Adrenal gland (tissue), 12 donors: ENCODE measurements around the gene SLC31A2. TPM values are rescaled to one million over a fixed set of nuclear protein-coding genes. Genes with fewer than 3 reads are reported as not detected.

Experiments
- DNase-seq, 7 donors: peaks; one replicate each; pipeline ENCODE4 v3.0.0-alpha.2; 2019 to 2020
- H3K27ac ChIP-seq, 5 donors: fragments of 200-600 bp; sonication (generic) in 4 of 5; 1 replicate in 3 of 5; 2 replicates in 2 of 5; pipeline versions ENCODE4 v1.5.1 to v1.8.0; 2016 to 2020; ENCODE audit warnings: mild to moderate bottlenecking in 1 of 5
- H3K27me3 ChIP-seq: fragments of 200-600 bp; 2 replicates; pipeline ENCODE4 v1.8.0; 2021
- H3K36me3 ChIP-seq, 2 donors: fragments of 200-600 bp; replicated peaks in 1 of 2; 1 replicate in 1 of 2; 2 replicates in 1 of 2; pipeline versions ENCODE4 v1.5.1 to v1.8.0; 2018 to 2022
- H3K4me1 ChIP-seq, 2 donors: fragments of 200-600 bp; replicated peaks in 1 of 2; 1 replicate in 1 of 2; 2 replicates in 1 of 2; pipeline versions ENCODE4 v1.5.1 to v1.8.0; 2018 to 2021
- H3K4me3 ChIP-seq, 4 donors: fragments of 200-600 bp; sonication (generic) in 3 of 4; one replicate each; pipeline ENCODE4 v1.5.1; 2016 to 2018
- H3K9me3 ChIP-seq, 3 donors: fragments of 200-600 bp; sonication (generic) in 1 of 3; replicated peaks in 1 of 3; 1 replicate in 2 of 3; 2 replicates in 1 of 3; pipeline versions ENCODE4 v1.5.1 to v1.8.0; 2016 to 2021
- POLR2A ChIP-seq, 2 donors: fragments of 450-650 bp; IDR thresholded peaks; one replicate each; pipeline ENCODE4 v1.6.1; 2017; ENCODE audit warnings: antibody characterized with exemption in 2 of 2, mild to moderate bottlenecking in 2 of 2, moderate library complexity in 1 of 2
- whole genome bisulfite sequencing, 4 donors: extraction: QIAGEN DNeasy Blood & Tissue Kit in 2 of 4; methylation state at CpG; one replicate each; pipeline versions ENCODE4 v1.1.5 to v1.1.7; 2013 to 2017; 5-methylcytosine and 5-hydroxymethylcytosine counted together
- intact Hi-C, 2 donors: fragments of 100-400 bp; cut with DNase I; formaldehyde crosslinking; loops; one replicate each; pipeline versions ENCODE4 v1.14.1 to v1.15.0; 2022 to 2023
- polyA plus RNA-seq, 3 donors: library from polyadenylated mRNA; stranded (reverse); fragments of 200-250 nt in 2 of 3; fragments of 350-450 nt in 1 of 3; fragmentation: Illumina TruSeq in 1 of 3; extraction: RNeasy Lipid Tissue Mini Kit (QIAGEN cat#74804) in 1 of 3; gene quantifications; one replicate each; pipeline ENCODE4 v1.2.3, GENCODE V29; 2013 to 2014
- total RNA-seq, 9 donors: library from RNA; depleted of rRNA in 4 of 9; stranded (reverse); fragments of >200 nt in 4 of 9; fragments of 120-200 nt in 1 of 9; fragmentation: NEBNext Ultra II Directional in 1 of 9; extraction: Animal tissue kit (Norgen Biotek cat#: 25700) in 1 of 9; gene quantifications; one replicate each; pipeline versions ENCODE4 v1.1.0 to v1.2.4, GENCODE V29; 2013 to 2023
- TF ChIP-seq, protein P1 (sequence below), 6 experiments: fragments of 450-650 bp in 4 of 6; fragments of 200-600 bp in 2 of 6; sonication (generic) in 1 of 6; IDR thresholded peaks; 1 replicate in 5 of 6; 2 replicates in 1 of 6; pipeline versions ENCODE4 v1.5.1 to v1.8.0; 2016 to 2021; ENCODE audit warnings: antibody characterized with exemption in 6 of 6, mild to moderate bottlenecking in 2 of 6, moderate library complexity in 1 of 6
- donor health status: healthy with polysubstance abuse.
- donor health status: Bipolar disorder and iron deficiency.
- donor health status: DM: yes; HTN: yes; CAD: no.
- donor health status: DM: no; HTN: no; CAD: no.
- donor health status: DM: no; HTN: no; CAD: no.
- donor health status: DM: yes; HTN: yes; CAD: no.

The SLC31A2 gene
- total and polyA plus RNA-seq, 12 donors = 9.1 to 50.8 (median 20.9) TPM

DNA sequence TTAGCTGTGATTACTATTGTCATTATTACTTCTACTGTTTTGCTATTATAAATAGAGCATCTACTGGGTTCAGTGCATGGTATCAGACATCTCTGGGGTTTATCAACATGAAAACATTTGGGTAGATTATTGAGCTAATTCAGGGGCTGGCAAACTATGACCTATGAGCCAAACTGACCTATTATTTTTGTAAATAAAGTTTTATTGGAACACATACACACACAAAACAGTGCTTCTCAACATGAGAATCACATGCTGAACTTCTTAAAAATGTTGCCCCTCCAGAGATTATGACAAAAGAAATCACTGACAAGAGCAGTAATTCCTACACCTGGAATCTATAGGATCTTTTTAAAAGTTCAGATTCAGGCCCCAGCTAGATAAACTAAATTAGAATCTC, 30.4 kb downstream of the SLC31A2 start:
- Histone ChIP-seq H3K4me3 (no peak overlapping the region), H3K36me3 (peaks cover 0 to 89% of the 10 kb centered on the region in 2 donors), H3K27me3 (no peaks in the 10 kb centered on the region), H3K27ac (no peak overlapping the region), H3K4me1 (no peaks in the 10 kb centered on the region), H3K9me3 (no peaks in the 10 kb centered on the region)
- intact Hi-C loops = no loop called here
- TF ChIP-seq, protein P1, sequence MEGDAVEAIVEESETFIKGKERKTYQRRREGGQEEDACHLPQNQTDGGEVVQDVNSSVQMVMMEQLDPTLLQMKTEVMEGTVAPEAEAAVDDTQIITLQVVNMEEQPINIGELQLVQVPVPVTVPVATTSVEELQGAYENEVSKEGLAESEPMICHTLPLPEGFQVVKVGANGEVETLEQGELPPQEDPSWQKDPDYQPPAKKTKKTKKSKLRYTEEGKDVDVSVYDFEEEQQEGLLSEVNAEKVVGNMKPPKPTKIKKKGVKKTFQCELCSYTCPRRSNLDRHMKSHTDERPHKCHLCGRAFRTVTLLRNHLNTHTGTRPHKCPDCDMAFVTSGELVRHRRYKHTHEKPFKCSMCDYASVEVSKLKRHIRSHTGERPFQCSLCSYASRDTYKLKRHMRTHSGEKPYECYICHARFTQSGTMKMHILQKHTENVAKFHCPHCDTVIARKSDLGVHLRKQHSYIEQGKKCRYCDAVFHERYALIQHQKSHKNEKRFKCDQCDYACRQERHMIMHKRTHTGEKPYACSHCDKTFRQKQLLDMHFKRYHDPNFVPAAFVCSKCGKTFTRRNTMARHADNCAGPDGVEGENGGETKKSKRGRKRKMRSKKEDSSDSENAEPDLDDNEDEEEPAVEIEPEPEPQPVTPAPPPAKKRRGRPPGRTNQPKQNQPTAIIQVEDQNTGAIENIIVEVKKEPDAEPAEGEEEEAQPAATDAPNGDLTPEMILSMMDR (IDR thresholded peaks at IDR 0.05) = no peak
- TF ChIP-seq POLR2A (IDR thresholded peaks at IDR 0.05) = no peak
- no peak for DNase-seq

DNA sequence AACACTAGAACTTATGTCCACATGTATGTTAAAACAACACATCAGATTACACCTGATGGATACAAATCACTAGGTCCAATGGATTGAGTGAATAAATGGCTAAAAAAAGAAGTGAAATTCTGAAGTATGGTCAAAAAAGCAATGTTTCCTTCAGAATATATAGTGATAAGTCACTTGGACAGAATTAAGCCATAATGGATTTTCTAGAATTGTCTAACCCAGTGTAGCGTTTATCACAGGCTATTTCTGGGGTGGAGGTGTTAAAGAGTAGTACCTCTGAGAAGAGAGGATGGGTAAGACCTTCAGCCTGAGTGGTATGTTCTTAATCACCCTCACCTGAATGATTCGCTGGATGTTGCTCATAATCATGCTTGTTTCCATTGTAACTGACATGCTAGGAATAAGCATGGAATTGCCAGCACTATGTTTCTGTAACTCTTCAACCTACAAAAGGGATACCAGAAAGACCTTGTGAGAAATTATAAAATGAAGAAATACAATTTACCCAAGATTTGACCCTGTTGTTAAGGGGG, 33.2 kb downstream of the SLC31A2 start:
- Histone ChIP-seq H3K9me3 (no peaks in the 10 kb centered on the region), H3K36me3 (peaks cover 0 to 85% of the 10 kb centered on the region in 2 donors), H3K27ac (no peak overlapping the region), H3K4me1 (peaks cover 0 to 10% of the 10 kb centered on the region in 2 donors), H3K27me3 (no peaks in the 10 kb centered on the region), H3K4me3 (no peak overlapping the region)
- TF ChIP-seq, protein P1 (IDR thresholded peaks at IDR 0.05) = no peak
- TF ChIP-seq POLR2A (IDR thresholded peaks at IDR 0.05) = no peak
- intact Hi-C loops = no loop called here
- DNase-seq = no peak
- 96 to 100% (median 98%) methylated on average over 2 of the region's 2 CpGs for WGBS, 4 donors

DNA sequence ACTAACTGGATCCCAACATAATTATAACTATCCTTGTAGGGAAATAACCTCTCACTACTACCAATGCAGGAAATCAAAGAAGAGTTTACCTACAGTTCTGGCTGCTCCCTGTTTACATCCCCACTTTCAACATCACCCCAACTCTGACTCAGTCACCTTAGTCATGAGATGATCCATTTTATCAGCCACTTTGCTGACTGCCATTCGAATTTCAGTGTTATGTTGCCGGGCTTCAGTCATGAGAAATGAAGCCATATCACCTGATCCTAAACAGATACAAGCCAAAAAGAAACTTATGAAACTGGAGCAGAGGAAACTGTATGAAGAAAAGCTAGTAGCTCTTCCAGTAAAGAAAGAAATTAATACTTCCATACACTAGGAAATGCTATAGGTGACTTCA, 33.7 kb downstream of the SLC31A2 start:
- Histone ChIP-seq H3K27ac (no peak overlapping the region), H3K4me1 (peaks cover 0 to 10% of the 10 kb centered on the region in 2 donors), H3K27me3 (no peaks in the 10 kb centered on the region), H3K36me3 (peaks cover 0 to 80% of the 10 kb centered on the region in 2 donors), H3K9me3 (no peaks in the 10 kb centered on the region), H3K4me3 (no peak overlapping the region)
- DNase-seq = no peak
- WGBS, 4 donors = 50 to 83% (median 72%) methylated on average over 2 of the region's 2 CpGs
- intact Hi-C loops = no loop called here
- TF ChIP-seq, protein P1 (IDR thresholded peaks at IDR 0.05) = no peak
- TF ChIP-seq POLR2A (IDR thresholded peaks at IDR 0.05) = no peak

DNA sequence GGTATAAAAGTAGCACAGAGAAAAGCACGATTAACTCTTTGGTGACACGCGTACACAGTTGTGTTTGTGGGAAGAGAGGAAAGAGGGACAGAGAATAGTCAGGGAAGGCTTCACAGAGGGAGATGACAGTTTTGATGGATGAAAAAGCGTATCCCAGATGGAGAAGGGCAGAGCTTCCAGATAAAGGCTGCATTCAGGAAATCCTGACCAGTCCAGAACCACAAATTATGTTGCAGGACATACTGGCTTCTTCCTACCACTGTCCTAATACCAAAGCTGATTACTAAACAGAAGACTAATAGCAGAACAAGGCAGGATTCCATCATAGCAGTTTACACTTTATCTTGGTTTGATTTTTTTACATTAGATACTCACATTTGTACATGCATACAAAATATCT, 34.5 kb downstream of the SLC31A2 start:
- TF ChIP-seq, protein P1 (IDR thresholded peaks at IDR 0.05) = no peak
- 77 to 93% (median 83%) methylated on average over 4 of the region's 4 CpGs for WGBS, 4 donors
- Histone ChIP-seq H3K27ac (no peak overlapping the region), H3K4me1 (peaks cover 0 to 10% of the 10 kb centered on the region in 2 donors), H3K4me3 (no peak overlapping the region), H3K36me3 (peaks cover 0 to 78% of the 10 kb centered on the region in 2 donors), H3K27me3 (no peaks in the 10 kb centered on the region), H3K9me3 (no peaks in the 10 kb centered on the region)
- intact Hi-C loops = no loop called here
- DNase-seq = no peak
